ENCODE results near the gene CHID1.

CHID1 gene

DNA sequence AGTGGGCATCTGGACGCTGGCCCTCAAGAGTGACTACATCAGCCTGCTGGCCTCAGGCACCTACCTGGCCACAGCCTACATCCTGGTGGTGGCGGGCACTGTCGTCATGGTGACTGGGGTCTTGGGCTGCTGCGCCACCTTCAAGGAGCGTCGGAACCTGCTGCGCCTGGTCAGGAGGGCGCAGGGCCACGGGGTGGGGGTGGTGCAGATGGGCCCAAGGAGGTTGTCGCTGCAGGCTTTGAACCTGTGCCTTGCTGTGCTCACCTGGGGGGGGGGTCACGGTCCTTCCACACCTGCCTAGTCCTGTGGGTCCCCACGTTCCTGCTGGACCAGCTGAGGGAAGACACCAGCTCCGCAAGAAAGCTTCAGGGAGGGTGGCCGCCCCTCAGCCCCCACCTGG lies 74.3 kb downstream of the CHID1 start:
- DNase-seq (ENCODE audit: low spot score) = no peak

DNA sequence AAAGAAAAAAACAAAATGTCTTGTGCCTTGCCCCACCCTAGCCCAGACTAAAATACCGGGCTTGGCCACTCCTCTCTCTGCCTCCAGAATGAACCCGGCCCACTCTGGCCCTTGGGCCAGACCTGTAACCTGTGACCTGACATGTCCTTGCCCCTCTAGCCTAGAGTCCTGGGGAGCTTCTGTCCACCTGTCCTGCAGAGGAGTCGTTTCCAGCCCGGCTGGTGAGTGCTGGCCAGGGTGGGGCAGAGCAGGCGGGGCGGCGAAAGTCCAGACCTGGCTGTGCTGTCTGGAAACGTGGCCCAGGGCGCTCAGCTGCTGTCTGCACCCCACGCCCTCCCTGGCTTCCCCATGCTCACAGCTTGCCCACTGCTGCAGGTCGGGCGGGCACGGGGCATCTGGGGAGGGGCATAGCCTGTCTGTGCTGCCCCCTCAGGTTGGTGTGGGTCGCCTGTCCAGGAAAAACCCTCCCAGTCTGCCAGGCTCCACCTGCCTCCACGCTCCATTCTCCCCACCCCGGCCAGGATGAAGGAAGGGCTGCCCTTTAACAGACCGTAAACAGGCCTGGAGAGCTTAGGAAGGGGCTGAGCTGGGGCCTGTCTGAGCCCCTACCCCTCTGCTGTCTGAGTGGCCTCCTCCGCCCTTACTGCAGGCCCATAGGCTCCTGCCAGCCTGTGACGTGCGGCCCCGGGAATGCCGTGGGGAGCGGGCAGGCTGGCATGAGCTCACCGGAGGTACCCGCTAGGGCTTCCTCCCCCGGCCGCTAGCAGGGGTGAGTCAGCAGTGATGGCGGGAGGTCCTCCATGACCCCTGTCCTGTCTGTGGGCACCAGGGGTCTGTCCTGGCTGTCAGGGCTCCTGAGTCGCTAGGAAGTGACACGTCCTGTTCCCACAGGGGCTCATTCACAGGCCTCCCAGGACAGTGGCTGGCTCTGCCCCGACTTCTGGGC lies 76.0 kb downstream of the CHID1 start:
- DNase-seq (ENCODE audit: low spot score) = peak; percentile 87

DNA sequence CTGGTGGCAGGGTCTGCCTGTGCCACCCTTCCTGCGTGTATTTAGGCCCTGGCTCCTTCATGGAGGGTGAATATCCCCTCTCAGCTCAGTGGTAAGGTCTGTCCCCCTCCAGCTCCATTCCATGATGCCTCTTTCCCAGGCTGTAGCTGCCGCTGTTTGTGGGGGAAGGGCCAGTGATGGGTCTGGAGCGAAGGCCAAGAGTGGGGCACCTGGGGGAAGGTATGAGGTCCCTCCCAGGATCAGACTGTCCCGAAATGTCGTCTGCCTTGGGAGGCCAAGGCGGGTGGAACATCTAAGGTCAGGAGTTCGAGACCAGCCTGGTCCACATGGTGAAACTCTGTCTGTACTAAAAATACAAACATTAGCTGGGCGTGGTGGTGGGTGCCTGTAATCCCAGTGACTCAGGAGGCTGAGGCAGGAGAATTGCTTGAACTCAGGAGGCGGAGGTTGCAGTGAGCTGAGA lies 76.7 kb downstream of the CHID1 start:
- no peak for DNase-seq (ENCODE audit: low spot score)

DNA sequence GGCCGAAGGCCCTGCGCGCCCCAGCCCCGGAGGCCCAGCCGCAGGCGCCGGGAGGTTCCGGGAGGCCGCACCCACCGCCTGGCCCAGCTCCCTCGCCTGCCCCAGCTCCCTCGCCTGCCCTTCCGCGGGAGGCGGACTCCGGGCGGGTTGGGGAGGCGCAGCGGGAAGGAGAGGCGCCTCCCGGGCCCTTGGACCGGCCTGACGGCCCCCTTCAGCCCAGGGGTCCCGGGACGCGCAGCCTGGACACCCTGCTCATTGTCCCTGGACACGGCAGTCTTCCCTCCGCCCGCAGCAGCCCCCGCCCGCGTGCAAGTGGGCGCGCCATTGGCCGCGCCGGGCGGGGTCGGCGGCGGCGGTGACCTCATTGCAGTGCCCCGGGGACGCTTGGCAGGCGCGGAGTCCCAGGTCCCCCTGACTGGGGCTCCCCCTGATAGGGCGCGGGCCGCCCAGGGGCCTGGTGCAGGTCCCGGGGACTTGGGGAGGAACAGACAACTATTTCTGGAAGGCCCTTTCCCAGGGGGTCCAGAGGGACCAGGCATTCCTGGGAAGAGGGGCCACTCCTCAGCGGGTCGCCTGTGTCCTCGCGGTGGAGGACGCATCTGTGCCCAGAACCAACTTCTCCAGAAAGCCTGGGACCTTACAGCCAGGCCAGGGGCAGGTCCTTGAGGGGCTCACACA lies 77.4 kb downstream of the CHID1 start:
- DNase-seq (ENCODE audit: low spot score) = no peak

DNA sequence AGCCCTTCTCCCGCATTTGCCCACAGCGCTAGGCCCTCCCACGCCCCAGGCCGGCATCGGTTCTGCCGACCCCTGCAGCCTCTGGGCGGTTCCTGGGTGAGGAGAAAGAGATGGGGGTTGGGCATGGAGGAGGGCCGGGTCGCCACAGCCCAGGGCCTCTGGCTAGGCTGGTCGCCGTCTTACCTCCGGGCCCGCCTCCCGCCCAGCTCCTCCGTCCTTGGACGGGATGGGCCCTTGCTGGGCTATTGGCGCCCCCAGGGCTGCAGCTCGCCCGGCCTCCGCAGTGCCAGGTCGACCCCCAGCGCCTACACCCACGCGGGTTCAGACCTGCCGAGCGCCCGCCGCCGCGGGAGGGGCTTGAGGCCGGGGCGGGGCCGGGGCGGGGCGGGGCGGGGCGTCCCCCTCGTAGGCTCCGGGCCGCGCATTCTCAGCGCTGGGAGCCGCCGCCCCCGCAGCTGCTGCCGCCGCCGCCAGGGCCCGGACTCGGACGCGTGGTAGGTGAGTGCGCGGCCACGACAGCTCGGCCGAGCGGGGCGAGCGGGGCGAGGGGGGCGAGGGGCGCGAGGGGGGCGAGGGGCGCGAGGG lies 78.0 kb downstream of the CHID1 start, which contains the start of gene CD151:
Gene CD151, plus strand, starts transcription at position 424 of the 585 bp plus-strand sequence. CDS start 3,118 bp downstream, outside the sequence.
- no peak for DNase-seq (ENCODE audit: low spot score)

DNA sequence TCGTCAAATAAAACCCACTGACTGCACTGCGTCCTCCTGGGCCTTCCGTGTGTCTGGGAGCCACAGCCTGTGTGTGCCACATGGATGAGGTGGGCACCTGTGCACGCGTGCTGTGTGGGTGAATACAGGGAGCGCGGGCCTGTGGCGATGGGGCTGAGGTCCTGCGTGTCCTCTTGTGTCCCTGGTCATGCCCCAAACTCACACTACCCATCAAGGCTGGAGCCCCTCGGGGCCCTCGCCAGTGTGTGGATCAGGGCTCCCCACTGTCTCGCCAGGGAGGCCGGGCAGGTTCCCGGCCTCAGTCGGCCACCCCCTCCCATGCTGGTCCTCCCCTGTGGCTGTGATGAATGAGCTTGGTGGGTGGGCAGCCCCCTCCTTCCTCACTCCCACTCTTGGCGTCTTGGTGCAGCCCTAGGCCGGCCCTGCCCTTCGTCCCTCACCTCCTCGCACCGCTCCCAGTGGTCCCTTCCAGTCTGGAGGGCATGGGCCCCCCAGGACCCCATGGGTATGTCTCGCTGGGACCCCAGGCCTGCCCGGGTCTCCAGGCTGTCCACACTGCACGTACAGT lies 78.6 kb downstream of the CHID1 start:
- no peak for DNase-seq (ENCODE audit: low spot score)

DNA sequence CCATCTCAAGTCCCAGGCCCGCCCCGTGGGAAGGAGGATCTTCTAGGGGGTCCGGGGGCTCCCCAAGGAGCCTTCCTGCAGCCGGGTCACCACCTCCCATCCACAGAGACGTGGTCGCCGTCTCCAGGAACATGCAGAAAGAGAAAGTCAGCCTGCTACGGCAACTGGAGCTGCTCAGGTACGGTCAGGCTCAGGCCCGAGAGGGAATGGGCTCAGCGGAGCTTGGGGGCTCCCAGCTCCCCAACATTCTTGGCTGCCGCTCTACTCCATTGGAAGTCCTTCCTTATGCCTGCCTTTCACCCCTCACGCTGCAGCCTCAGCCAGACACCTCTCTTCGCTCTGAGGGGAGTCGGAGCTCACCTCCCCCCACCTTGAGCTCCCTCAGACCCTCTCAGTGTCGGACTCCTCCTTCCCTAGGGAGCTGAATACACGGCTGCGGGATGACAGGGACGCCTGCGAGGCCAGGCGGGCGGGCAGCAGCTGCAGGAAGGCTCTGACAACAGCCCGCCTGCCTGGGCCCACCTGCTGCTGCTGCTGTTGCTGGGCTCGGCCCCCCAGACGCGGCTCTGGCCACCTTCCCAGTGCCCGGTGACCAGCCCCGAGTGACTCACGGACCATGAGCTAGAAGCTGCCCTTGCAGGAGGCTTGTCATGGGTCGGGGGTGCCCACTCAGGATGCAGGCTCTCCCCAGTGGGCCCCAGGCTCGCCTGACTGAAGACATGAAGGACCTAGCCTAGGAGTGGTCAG lies 79.3 kb downstream of the CHID1 start:
- DNase-seq (ENCODE audit: low spot score) = no peak

DNA sequence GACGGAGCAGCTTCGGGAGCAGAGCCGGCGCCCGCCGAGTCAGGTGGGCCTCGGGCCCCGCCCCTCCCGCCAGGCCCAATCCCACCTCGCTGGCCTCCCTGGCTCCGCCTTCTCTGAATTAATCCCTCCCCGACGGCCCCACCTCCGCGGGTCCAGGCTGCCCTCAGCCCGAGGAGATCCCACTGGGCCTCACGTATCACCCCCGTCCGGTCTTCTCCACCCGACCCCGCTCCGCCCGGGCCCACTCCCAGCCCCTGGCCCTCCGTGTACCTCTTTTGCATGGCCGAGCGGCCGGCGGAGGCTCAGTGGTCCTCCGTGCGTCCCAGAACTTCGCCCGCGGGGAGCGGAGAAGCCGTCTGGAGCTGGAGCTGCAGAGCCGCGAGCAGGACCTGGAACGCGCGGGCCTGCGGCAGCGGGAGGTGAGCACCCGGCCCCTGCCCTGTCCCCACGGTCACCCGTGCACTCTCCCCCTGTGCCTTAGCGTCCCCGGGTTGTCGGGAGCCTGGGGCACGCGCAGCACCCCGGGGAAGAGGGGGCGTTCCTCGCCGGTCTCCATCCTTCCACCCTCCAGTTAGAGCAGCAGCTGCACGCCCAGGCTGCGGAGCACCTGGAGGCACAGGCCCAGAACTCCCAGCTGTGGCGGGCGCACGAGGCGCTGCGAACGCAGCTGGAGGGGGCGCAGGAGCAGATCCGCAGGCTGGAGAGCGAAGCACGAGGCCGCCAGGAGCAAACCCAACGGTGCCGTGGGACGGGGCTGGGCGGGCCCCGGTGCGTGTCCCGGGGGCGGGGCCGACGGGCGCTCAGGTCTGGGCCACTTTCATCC lies 80.1 kb downstream of the CHID1 start:
- no peak for DNase-seq (ENCODE audit: low spot score)

DNA sequence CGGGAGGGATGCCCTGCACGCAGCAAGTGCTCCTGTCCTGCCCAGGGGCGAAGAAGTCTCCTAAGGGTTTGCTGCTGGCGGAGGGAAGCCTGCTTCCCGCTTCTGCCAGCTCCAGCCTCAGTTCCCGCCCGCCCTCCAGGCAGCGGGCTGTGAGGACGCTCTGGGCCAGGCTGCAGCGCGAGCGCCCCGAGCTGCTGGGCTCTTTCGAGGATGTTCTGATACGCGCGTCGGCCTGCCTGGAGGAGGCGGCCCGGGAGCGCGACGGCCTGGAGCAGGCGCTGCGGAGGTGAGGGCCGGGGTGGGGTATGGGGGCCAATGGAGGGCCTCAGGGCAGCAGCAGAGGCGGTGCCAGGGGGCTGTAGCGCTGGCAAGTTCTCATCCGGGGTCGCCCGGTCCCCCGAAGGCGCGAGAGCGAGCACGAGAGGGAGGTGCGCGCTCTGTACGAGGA lies 80.7 kb downstream of the CHID1 start:
- no peak for DNase-seq (ENCODE audit: low spot score)

DNA sequence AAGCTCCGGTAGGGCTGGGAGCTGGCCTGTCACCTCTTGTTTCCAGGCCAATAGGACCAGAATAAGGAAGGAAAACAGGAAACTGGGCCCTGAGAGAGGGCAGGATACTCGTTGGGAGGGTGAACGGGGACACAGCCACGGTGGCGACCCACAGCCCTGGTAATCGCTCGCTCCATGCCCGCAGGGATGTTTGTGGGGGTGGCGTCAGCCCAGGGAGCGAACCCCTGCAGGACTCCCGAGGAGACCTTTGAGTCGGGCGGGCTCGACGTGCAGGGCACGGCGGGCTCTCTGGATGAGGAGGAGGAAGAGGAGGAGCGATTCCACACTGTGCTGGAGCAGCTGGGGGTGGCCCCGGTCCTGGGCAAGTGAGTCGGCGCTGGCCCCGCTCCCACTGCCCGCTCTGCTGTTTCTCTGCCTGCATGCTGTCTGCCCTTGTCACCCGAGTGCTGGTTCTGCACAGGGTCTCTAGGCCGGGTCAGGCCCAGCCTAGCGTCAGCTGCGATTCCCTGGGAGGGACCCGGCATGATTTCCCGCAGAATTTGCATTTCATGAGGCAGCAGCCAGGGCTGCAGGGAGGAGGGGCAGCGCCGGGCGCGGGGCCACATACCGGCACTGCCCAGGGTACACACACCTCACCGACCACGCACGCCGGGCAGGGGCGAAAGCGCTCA lies 81.3 kb downstream of the CHID1 start:
- no peak for DNase-seq (ENCODE audit: low spot score)

DNA sequence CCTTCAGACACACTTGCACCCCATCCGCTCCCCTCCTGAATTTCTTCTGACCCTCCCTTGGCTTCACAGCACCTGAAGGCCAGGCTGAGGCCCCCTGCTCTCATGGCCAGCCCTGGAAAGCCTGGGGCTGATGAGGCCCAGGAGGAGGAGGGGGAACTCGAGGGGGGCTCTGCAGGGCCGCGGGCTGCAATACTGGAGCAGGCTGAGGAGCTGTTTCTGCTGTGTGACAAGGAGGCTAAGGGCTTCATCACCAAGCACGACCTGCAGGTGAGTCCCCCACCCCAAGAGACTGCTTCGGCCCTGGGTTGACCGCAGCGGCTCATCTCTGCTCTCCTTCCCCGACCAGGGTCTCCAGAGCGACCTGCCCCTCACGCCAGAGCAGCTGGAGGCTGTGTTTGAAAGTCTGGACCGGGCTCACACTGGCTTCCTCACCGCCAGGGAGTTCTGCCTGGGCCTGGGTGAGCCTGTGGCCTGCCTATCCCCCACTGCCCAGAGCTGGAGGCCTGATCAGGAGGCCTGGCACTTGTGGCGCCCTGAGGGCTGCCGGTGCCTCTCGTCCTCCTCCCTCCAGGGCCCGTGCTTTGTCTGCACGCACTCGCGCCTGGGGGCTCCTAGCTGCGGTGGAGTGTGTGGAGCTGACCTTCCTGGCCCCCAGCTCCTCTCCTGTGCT lies 82.0 kb downstream of the CHID1 start:
- no peak for DNase-seq (ENCODE audit: low spot score)

DNA sequence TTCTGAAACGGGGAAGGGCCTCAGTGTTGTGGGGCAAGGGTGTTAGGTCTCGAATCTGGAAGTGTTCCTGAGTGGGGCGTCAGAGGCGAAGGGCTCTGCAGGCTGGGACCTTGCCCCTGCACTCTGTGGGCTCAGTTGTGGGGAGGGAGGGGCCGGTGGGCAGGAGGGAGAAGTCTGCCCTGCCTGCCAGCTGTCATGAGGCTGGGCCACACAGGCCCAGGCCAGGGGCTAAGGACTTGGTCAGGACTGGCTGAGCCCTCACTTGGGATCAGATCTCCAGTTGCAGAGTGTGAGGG lies 82.8 kb downstream of the CHID1 start, which contains the start of gene CRACR2B:
Gene CRACR2B, plus strand, starts transcription at position 23 of the 296 bp plus-strand sequence. CDS start 689 bp downstream, outside the sequence.
- no peak for DNase-seq (ENCODE audit: low spot score)

DNA sequence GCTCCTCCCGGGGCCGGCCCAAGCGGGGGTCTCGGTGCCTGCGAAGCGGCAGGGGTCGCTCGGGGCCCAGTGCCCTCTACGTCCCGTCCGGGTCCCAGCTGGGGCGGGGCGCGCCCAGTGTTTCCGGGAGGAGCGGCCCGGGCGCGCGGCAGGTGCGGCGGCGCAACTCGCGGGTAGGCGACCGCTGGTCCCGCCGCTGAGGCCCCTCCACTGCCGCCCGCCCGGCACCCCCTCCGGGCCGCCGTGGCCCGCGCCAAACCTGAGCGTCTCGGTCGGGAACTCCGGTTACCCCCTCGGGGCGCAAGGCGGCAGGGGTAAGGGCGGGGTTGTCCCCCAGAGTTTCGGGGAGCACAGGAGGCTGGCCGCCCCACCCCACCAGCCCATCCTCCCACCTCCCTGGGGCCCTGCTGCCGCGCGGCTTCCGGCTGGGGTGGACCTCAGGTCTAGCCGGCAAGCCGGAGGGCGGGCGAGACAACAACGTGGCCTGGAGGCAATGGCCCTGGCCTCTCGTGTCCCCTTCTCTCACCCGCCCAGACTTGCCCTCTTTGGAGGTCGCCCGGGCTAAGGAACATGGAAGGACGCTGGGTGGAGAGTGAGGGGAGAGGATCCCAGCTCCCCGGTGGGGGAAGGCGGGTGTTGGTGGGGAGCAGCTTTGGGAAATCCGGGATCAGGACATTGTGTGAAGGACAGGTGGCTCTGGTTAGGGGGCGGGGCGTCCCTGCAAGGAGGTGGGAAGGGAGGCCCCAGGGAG lies 83.3 kb downstream of the CHID1 start:
- DNase-seq (ENCODE audit: low spot score) = no peak

DNA sequence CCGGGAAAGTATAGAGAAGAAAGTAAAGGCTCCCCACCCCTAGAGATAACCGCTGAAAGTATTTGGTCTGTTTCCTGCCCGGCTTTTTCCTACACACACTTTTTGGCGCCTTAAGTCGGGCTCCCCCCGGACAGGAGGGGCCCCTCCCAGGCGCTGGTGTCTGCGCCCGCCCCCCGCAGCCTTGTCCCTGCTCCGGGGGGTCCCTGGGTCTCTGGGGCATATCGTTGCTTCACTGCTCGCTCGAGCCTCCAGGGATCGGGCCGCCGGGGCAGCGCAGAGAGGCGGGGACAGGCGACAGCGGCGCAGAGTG lies 83.8 kb downstream of the CHID1 start:
- no peak for DNase-seq (ENCODE audit: low spot score)

DNA sequence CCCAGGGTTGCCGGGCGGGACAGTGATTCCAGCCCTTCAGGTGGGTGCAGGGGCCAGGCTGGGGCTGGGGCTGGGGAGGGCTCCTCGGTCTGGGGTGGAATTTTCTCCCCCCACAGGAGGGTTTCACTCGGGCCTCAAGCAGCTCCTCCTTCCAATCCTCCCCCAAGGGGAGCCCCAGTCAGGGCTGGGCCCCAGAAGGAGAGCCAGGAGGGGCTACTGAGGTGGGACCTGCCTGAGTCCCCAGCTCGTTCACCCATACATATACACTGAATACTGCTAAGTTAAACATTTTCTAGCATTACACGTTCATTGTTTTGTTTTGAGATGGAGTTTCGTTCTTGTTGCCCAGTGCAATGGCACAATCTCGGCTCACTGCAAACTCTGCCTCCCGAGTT lies 84.4 kb downstream of the CHID1 start:
- DNase-seq (ENCODE audit: low spot score) = no peak

DNA sequence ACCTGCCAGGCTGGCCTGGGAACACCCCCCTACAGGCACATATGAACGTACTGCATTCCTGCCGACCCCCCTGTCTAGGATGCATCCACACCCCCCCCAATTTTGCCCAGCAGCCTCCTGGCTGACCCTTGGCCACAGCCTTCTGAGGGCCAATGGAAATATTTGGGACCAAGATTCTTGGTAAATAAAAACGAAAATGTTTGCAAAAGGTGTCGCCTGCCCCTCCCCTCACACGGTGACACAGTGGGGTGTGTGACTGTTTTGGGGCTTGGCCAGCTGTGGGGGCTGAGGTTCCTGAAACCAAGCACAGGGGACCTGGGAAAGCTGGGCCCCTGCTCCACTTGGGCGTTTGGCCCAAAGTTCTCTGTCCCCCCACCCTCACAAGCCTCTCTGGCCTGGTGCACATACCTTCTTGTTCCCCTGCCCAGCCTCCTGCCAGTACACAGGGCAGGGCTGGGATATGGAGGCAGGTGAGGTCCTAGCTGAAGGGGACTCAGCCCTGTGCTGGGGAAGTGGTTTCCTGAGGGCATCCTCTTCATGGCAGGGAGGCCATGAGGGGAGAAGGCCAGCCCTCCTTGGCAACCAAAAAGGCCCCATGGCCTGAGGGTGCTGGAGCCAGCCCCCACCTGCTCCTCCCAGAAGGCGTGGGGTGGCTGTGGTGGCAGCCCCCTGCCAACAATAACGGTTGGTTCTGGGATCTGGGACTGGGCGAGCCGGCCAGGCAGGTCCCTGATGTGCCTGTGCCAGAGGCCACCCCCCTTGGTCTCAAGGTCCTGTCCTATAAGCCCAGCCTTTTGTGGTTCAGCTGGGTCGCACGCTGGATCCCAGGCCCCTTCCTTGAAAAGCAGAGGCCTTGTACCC lies 85.0 kb downstream of the CHID1 start:
- no peak for DNase-seq (ENCODE audit: low spot score)

DNA sequence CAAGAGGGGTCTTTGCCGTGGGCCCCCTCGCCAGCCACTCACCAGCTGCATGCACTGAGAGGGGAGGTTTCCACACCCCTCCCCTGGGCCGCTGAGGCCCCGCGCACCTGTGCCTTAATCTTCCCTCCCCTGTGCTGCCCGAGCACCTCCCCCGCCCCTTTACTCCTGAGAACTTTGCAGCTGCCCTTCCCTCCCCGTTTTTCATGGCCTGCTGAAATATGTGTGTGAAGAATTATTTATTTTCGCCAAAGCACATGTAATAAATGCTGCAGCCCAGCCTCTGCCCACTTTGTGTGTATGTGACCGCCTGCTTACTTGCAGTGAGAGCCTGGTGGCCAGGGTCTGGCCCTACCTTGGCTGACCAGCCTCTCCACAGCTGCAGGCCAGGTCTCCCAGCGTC lies 85.7 kb downstream of the CHID1 start:
- no peak for DNase-seq (ENCODE audit: low spot score)

DNA sequence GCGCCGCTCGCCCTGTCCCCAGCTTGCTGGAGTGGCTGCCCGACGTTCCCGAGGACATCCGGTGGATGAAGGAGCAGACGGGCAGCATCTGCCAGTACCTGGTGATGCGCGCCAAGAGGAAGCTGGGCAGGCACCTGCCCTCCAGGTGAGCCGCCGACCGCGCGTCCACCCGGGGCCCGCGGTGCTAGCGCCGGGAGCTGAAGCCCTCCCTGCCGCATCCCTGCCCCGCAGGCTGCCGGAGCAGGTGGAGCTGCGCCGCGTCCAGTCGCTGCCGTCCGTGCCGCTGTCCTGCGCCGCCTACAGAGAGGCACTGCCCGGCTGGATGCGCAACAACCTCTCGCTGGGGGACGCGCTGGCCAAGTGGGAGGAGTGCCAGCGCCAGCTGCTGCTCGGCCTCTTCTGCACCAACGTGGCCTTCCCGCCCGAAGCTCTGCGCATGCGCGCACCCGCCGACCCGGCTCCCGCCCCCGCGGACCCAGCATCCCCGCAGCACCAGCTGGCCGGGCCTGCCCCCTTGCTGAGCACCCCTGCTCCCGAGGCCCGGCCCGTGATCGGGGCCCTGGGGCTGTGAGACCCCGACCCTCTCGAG lies 86.2 kb downstream of the CHID1 start:
- DNase-seq (ENCODE audit: low spot score) = no peak
